ENCODE measurements around the gene COQ8A. TPM values are rescaled to one million over a fixed set of nuclear protein-coding genes. Genes with fewer than 3 reads are reported as not detected.
A peak's percentile ranks its signal among the peaks of the same experiment; 100 is the strongest.

COQ8A gene
- total RNA-seq, 2 donors from 2014 or later = 61.8 to 66.1 TPM

GRCh38 chr1:226973371-226973897 lies 33.3 kb downstream of the COQ8A start:
- Histone ChIP-seq H3K27me3 (replicated peaks; ENCODE audit: insufficient read depth) (no peaks in the 10 kb centered on the region), H3K9me3 (no peaks in the 10 kb centered on the region), H3K27ac (peak overlapping the region; percentile 21 to 56), H3K4me1 (replicated peaks) (peaks cover 10% of the 10 kb centered on the region), H3K4me3 (no peak overlapping the region), H3K36me3 (no peaks in the 10 kb centered on the region)
- 83% methylated on average over 5 of the region's 5 CpGs for WGBS
- TF ChIP-seq, protein P1, sequence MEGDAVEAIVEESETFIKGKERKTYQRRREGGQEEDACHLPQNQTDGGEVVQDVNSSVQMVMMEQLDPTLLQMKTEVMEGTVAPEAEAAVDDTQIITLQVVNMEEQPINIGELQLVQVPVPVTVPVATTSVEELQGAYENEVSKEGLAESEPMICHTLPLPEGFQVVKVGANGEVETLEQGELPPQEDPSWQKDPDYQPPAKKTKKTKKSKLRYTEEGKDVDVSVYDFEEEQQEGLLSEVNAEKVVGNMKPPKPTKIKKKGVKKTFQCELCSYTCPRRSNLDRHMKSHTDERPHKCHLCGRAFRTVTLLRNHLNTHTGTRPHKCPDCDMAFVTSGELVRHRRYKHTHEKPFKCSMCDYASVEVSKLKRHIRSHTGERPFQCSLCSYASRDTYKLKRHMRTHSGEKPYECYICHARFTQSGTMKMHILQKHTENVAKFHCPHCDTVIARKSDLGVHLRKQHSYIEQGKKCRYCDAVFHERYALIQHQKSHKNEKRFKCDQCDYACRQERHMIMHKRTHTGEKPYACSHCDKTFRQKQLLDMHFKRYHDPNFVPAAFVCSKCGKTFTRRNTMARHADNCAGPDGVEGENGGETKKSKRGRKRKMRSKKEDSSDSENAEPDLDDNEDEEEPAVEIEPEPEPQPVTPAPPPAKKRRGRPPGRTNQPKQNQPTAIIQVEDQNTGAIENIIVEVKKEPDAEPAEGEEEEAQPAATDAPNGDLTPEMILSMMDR (IDR thresholded peaks at IDR 0.05) = no peak
- intact Hi-C loops (cut with DNase I) = no loop called here
- DNase-seq (ENCODE audit: low spot score) = no peak

GRCh38 chr1:226973898-226974543 lies 33.9 kb downstream of the COQ8A start:
- H3K36me3 ChIP-seq = no peaks in the 10 kb centered on the region
- intact Hi-C loops (cut with DNase I) = no loop called here

DNA sequence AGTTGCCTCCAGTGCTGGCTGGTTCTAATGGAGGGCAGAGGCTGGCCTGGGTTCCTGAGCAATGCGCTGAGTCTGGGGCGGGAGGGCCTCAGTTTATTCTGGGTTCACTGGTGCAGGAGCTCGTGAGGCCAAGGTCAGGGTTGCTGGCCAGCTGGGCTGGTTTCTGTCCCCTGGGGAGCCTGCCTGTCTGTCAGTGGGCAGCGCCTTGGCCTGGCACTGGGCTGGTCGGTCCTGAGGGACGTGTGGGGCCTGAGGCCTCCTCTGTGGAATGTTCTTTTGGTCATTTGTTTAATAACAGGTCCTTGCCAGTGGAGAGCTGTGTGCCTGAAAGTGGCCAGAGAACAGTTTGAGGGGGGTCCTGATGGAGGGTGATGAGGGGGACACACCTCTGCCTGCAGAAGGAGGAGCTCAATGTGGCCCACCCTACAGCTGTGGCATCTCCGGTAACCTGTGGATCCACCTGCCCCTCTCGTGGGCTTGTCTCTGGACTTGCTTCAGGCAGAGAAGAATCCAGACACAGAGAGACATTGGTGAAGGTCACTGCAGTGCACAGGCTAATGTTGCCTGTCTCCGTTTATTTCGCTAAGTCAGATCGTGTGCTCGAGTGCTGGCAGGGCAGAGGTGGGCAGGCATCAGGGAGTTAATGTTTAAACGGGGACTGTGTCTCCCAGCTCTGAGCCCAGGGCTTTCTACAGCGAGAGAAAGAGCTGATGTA lies 34.6 kb downstream of the COQ8A start:
- Histone ChIP-seq H3K4me1 (replicated peaks) (peaks cover 10% of the 10 kb centered on the region), H3K9me3 (no peaks in the 10 kb centered on the region), H3K27me3 (replicated peaks; ENCODE audit: insufficient read depth) (no peaks in the 10 kb centered on the region), H3K36me3 (no peaks in the 10 kb centered on the region), H3K27ac (peak overlapping the region; percentile 21 to 56), H3K4me3 (no peak overlapping the region)
- TF ChIP-seq POLR2A (IDR thresholded peaks at IDR 0.05) (no peak), POLR2AphosphoS5 (IDR thresholded peaks at IDR 0.05) (no peak)
- TF ChIP-seq, protein P1 (IDR thresholded peaks at IDR 0.05) = no peak
- DNase-seq (ENCODE audit: low spot score) = no peak
- intact Hi-C loops (cut with DNase I) = no loop called here
- 50% methylated on average over 14 of the region's 14 CpGs for WGBS

More at GRCh38 chr1:226973898-226974543, 33.9 kb downstream of the COQ8A start:
- no peaks in the 10 kb centered on the region for H3K9me3 ChIP-seq
- H3K4me1 ChIP-seq (replicated peaks) = peaks cover 10% of the 10 kb centered on the region
- DNase-seq (ENCODE audit: low spot score) = no peak
- 54% methylated on average over 11 of the region's 11 CpGs for WGBS
- peak overlapping the region; percentile 21 to 56 for H3K27ac ChIP-seq
- peak; percentile 55 for TF ChIP-seq POLR2AphosphoS5 (IDR thresholded peaks at IDR 0.05)
- no peak for TF ChIP-seq POLR2A (IDR thresholded peaks at IDR 0.05)
- TF ChIP-seq, protein P1 (IDR thresholded peaks at IDR 0.05) = no peak
- H3K27me3 ChIP-seq (replicated peaks; ENCODE audit: insufficient read depth) = no peaks in the 10 kb centered on the region
- no peak overlapping the region for H3K4me3 ChIP-seq

DNA sequence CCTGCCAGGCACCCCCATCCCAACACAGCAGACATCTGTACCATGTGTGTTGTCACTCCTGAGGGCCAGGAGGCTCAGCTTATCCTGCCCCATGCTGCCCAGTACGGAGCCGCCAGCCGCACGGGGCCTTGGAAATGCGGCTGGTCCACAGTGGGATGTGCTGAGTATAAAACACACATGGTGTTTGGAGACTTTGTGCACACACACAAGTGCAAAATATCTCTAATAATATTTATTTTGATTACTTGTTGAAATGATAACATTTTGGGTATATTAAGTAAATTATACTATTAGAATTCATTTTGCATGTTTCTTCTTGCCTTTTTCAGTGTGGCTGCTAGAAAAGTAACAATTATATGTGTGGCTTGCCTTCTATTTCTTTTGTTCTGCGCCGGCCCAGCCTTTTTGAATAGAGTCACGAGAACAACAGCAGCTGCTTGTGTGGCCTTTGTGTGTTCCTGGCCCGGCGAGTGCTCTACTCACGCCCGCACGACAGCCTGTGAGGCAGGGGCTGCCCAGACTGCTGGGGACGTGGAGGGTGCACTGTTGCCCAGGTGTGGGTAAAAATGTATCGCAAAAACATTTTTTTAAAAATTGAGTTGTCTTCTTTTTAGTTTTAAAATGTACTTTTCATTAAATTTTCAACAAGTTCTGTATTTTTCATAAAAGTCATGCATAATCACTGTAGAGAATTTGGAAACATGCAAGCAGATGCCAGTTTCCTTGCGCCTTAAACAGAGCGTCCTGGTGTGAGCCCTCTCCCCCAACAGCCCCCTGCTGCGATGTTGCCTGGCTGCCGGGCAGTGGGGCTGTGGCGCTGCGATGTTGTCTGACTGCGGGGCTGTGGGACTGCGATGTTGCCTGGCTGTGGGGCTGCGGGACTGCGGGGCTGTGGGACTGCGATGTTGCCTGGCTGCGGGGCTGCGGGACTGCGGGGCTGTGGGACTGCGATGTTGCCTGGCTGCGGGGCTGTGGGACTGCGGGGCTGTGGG lies 35.5 kb downstream of the COQ8A start:
- Histone ChIP-seq H3K27ac (no peak overlapping the region), H3K4me3 (no peak overlapping the region), H3K27me3 (replicated peaks; ENCODE audit: insufficient read depth) (no peaks in the 10 kb centered on the region), H3K9me3 (no peaks in the 10 kb centered on the region), H3K4me1 (replicated peaks) (peaks cover 10% of the 10 kb centered on the region), H3K36me3 (no peaks in the 10 kb centered on the region)
- no peak for DNase-seq (ENCODE audit: low spot score)
- WGBS = 78% methylated on average over 32 of the region's 32 CpGs
- intact Hi-C loops (cut with DNase I) = no loop called here
- no peak for TF ChIP-seq POLR2A (IDR thresholded peaks at IDR 0.05)
- TF ChIP-seq, protein P1 (IDR thresholded peaks at IDR 0.05) = no peak
- TF ChIP-seq POLR2AphosphoS5 (IDR thresholded peaks at IDR 0.05) = no peak

All from prostate gland (tissue), 2 donors.